H1 (cell line): ENCODE measurements around the gene PLEKHA5. TPM values are rescaled to one million over a fixed set of nuclear protein-coding genes. Genes with fewer than 3 reads are reported as not detected.

Experiments used
- CTCF ChIA-PET: fragments of 300-600 bp; sonication (Branson Sonifier 250); formaldehyde crosslinking; loops from one replicate; lab custom pipeline; 2021; ENCODE audit not compliant: partially characterized antibody; lab: Charles Lee
- POLR2A ChIA-PET: fragments of 300-600 bp; sonication (Branson Sonifier 250); formaldehyde crosslinking; loops from one replicate; lab custom pipeline; 2021; ENCODE audit warnings: inconsistent platforms; ENCODE audit not compliant: partially characterized antibody; lab: Charles Lee
- DNase-seq, 2 experiments: peaks; one replicate each; pipeline versions ENCODE4 v3.0.0 to v3.0.0-alpha.2; 2010 to 2022; ENCODE audit warnings: low spot score in 2 of 2, low read depth in 1 of 2, mixed read lengths in 1 of 2
- FAIRE-seq: peaks from 2 replicates; lab custom pipeline; 2011; peaks lifted over from hg19 to GRCh38; lab: Jason Lieb, UNC
- H2AFZ ChIP-seq: 2 replicates; pipeline ENCODE4 v1.8.1; 2012; ENCODE audit warnings: low read length, inconsistent platforms
- H2AK5ac ChIP-seq: 2 replicates; pipeline ENCODE4 v1.6.1; 2013; ENCODE audit warnings: low read depth, low read length
- H2BK120ac ChIP-seq: replicated peaks from 2 replicates; pipeline ENCODE3; 2013; ENCODE audit warnings: low read depth, low read length, inconsistent platforms
- H2BK12ac ChIP-seq: 2 replicates; pipeline ENCODE4 v1.6.1; 2013; ENCODE audit warnings: low read depth, low read length
- H2BK15ac ChIP-seq: 2 replicates; pipeline ENCODE4 v1.6.1; 2013; ENCODE audit warnings: low read length
- H2BK20ac ChIP-seq: 2 replicates; pipeline ENCODE4 v1.6.1; 2013; ENCODE audit warnings: low read length
- H2BK5ac ChIP-seq: 2 replicates; pipeline ENCODE4 v1.6.1; 2013; ENCODE audit warnings: low read depth, low read length
- H3K14ac ChIP-seq: 2 replicates; pipeline ENCODE4 v1.6.1; 2013; ENCODE audit warnings: inconsistent platforms; ENCODE audit not compliant: insufficient read length
- H3K18ac ChIP-seq: 2 replicates; pipeline ENCODE4 v1.6.1; 2013; ENCODE audit warnings: low read length; ENCODE audit errors: extremely low read depth
- H3K23ac ChIP-seq: 2 replicates; pipeline ENCODE4 v1.6.1; 2013; ENCODE audit warnings: inconsistent platforms; ENCODE audit not compliant: insufficient read length
- H3K23me2 ChIP-seq: 2 replicates; pipeline ENCODE4 v1.6.1; 2013; ENCODE audit warnings: low read depth, low read length
- H3K27ac ChIP-seq: 2 replicates; pipeline ENCODE4 v1.6.1; 2011; ENCODE audit warnings: low read depth, low read length, inconsistent platforms
- H3K27me3 ChIP-seq, 4 experiments: replicated peaks in 1 of 4; 1 replicate in 1 of 4; 2 replicates in 3 of 4; pipeline versions ENCODE4 v1.6.1 to v1.8.1; 2011 to 2013; ENCODE audit warnings: low read length in 3 of 4, mild to moderate bottlenecking in 3 of 4, inconsistent platforms in 2 of 4, mixed read lengths in 2 of 4, moderate library complexity in 1 of 4; ENCODE audit not compliant: control insufficient read depth in 3 of 4, insufficient read depth in 3 of 4; ENCODE audit errors: extremely low read depth in 1 of 4
- H3K36me3 ChIP-seq, 4 experiments: 2 replicates each; pipeline versions ENCODE4 v1.6.1 to v1.8.1; 2011 to 2013; ENCODE audit warnings: mild to moderate bottlenecking in 4 of 4, low read length in 3 of 4, moderate library complexity in 2 of 4, control low read depth in 1 of 4, inconsistent platforms in 1 of 4; ENCODE audit not compliant: insufficient read depth in 4 of 4, control insufficient read depth in 2 of 4
- H3K4ac ChIP-seq: replicated peaks from 2 replicates; pipeline ENCODE3; 2013; ENCODE audit warnings: low read length, low read depth, mixed read lengths, inconsistent platforms; ENCODE audit not compliant: insufficient read length
- H3K4me1 ChIP-seq, 4 experiments: replicated peaks in 1 of 4; 1 replicate in 1 of 4; 2 replicates in 3 of 4; pipeline versions ENCODE4 v1.6.1 to v1.8.1; 2011 to 2013; ENCODE audit warnings: low read length in 3 of 4, inconsistent platforms in 2 of 4, mixed read lengths in 1 of 4; ENCODE audit not compliant: insufficient read depth in 4 of 4, control insufficient read depth in 3 of 4
- H3K4me2 ChIP-seq, 2 experiments: 2 replicates each; pipeline versions ENCODE4 v1.6.1 to v1.8.1; 2011 to 2013; ENCODE audit warnings: low read depth in 2 of 2, low read length in 2 of 2, control low read depth in 1 of 2, inconsistent platforms in 1 of 2, mild to moderate bottlenecking in 1 of 2; ENCODE audit not compliant: insufficient read depth in 1 of 2
- H3K4me3 ChIP-seq, 4 experiments: fragments of 200-600, 300-600 bp in 1 of 4; sonication (generic), shearing (Covaris generic), sonication (Bioruptor Twin) in 1 of 4; 2 replicates each; pipeline versions ENCODE4 v1.5.1 to v1.8.1; 2011 to 2016; ENCODE audit warnings: low read length in 4 of 4, low read depth in 3 of 4, control low read depth in 2 of 4, inconsistent platforms in 2 of 4, mild to moderate bottlenecking in 2 of 4, mixed read lengths in 1 of 4, moderate library complexity in 1 of 4; ENCODE audit not compliant: insufficient read depth in 2 of 4; ENCODE audit errors: extremely low read depth in 1 of 4
- H3K56ac ChIP-seq: replicated peaks from 2 replicates; pipeline ENCODE3; 2013; ENCODE audit warnings: low read depth, mild to moderate bottlenecking, mixed read lengths, low read length, inconsistent platforms; ENCODE audit not compliant: insufficient read length
- H3K79me1 ChIP-seq: 2 replicates; pipeline ENCODE4 v1.6.1; 2013; ENCODE audit warnings: low read depth, low read length, control low read depth
- H3K79me2 ChIP-seq, 2 experiments: 2 replicates each; pipeline versions ENCODE4 v1.6.1 to v1.8.1; 2012 to 2013; ENCODE audit warnings: low read length in 2 of 2, mild to moderate bottlenecking in 2 of 2, inconsistent platforms in 1 of 2; ENCODE audit not compliant: insufficient read depth in 2 of 2, control insufficient read depth in 1 of 2
- H3K9ac ChIP-seq, 4 experiments: replicated peaks in 1 of 4; 1 replicate in 1 of 4; 2 replicates in 3 of 4; pipeline versions ENCODE4 v1.6.1 to v1.8.1; 2011 to 2013; ENCODE audit warnings: low read depth in 3 of 4, low read length in 3 of 4, control low read depth in 2 of 4, mild to moderate bottlenecking in 2 of 4, moderate library complexity in 2 of 4, inconsistent platforms in 1 of 4; ENCODE audit errors: extremely low read depth in 1 of 4
- H3K9me3 ChIP-seq, 2 experiments: 2 replicates each; pipeline versions ENCODE4 v1.6.1 to v1.8.1; 2012 to 2013; ENCODE audit warnings: mild to moderate bottlenecking in 2 of 2, moderate library complexity in 2 of 2, control low read depth in 1 of 2, inconsistent platforms in 1 of 2, low read depth in 1 of 2, low read length in 1 of 2, mixed read lengths in 1 of 2; ENCODE audit not compliant: insufficient read depth in 2 of 2
- H4K20me1 ChIP-seq, 2 experiments: replicated peaks in 1 of 2; 2 replicates each; pipeline versions ENCODE3 to v1.8.1; 2011 to 2013; ENCODE audit warnings: inconsistent platforms in 2 of 2, low read length in 2 of 2, mild to moderate bottlenecking in 1 of 2; ENCODE audit not compliant: insufficient read depth in 2 of 2, control insufficient read depth in 1 of 2
- H4K5ac ChIP-seq: 2 replicates; pipeline ENCODE4 v1.6.1; 2013; ENCODE audit warnings: low read length, low read depth, mixed read lengths, inconsistent platforms; ENCODE audit not compliant: insufficient read length
- H4K8ac ChIP-seq: 2 replicates; pipeline ENCODE4 v1.8.0; 2013; ENCODE audit warnings: mild to moderate bottlenecking, moderate library complexity, low read length, inconsistent platforms; ENCODE audit not compliant: insufficient read depth; ENCODE audit errors: extremely low read depth
- H4K91ac ChIP-seq: replicated peaks from 2 replicates; pipeline ENCODE3; 2013; ENCODE audit warnings: low read length, mixed read lengths, inconsistent platforms; ENCODE audit not compliant: insufficient read length
- CTBP2 ChIP-seq: IDR thresholded peaks from 2 replicates; pipeline ENCODE4 v1.7.0; 2011; ENCODE audit warnings: borderline replicate concordance, mild to moderate bottlenecking, moderate library complexity, mixed read lengths, low read length; ENCODE audit not compliant: insufficient read depth, insufficient read length
- HDAC2 ChIP-seq, 2 experiments: fragments of 300-600 bp in 1 of 2; sonication (generic) in 1 of 2; IDR thresholded peaks; 2 replicates each; pipeline ENCODE4 v1.6.1; 2011 to 2012; ENCODE audit warnings: low read depth in 2 of 2, low read length in 2 of 2, mild to moderate bottlenecking in 2 of 2, moderate library complexity in 2 of 2, borderline replicate concordance in 1 of 2, inconsistent platforms in 1 of 2
- JUND ChIP-seq: IDR thresholded peaks from 2 replicates; pipeline ENCODE4 v1.6.1; 2011; ENCODE audit warnings: mild to moderate bottlenecking, improper control_type of control experiment, low read length
- NANOG ChIP-seq: IDR thresholded peaks from 2 replicates; pipeline ENCODE4 v1.6.1; 2011; ENCODE audit warnings: low read length, low read depth, mild to moderate bottlenecking, inconsistent platforms; ENCODE audit not compliant: insufficient read depth, poor library complexity, severe bottlenecking
- TBP ChIP-seq: IDR thresholded peaks from 2 replicates; pipeline ENCODE4 v1.6.1; 2011; ENCODE audit warnings: low read depth, low read length, improper control_type of control experiment
- polyA plus RNA-seq, 7 experiments: library from polyadenylated mRNA; depleted of rRNA in 3 of 7; stranded (reverse) in 5 of 7; unstranded in 2 of 7; fragments of >200 nt in 5 of 7; fragments of 200-250 nt in 2 of 7; gene quantifications; 1 replicate in 5 of 7; 2 replicates in 1 of 7; 4 replicates in 1 of 7; pipeline versions ENCODE4 v1.2.1 to v1.2.3, GENCODE V29; 2011 to 2013; ENCODE audit warnings: missing spikeins in 2 of 7, mixed read lengths in 2 of 7
- total RNA-seq: library from RNA; stranded (reverse); fragmentation: NEBNext Ultra II Directional; extraction: Animal tissue kit (Norgen Biotek cat#: 25700); gene quantifications from 2 replicates; pipeline ENCODE4 v1.2.1, GENCODE V29; 2021

The PLEKHA5 gene
- total and polyA plus RNA-seq, 2 of the 8 experiments (the other 6 are each of a cell fraction or from before 2014, with no cell fraction given): 17.2 to 66.1 TPM

GRCh38 chr12:19127270-19127669 is 2.3 kb upstream of the PLEKHA5 start:
- H4K91ac ChIP-seq: no peak overlapping the region
- CTCF ChIA-PET: no interaction called here
- no peak overlapping the region for H2BK15ac ChIP-seq
- peaks cover 2 to 14% of the 10 kb centered on the region in 2 experiments; a peak in 3 of 4 replicates for H3K9me3 ChIP-seq
- no peak overlapping the region for H3K4me3 ChIP-seq
- no peaks in the 10 kb centered on the region for H3K79me1 ChIP-seq
- H4K20me1 ChIP-seq: peaks cover 0 to 6% of the 10 kb centered on the region in 2 experiments
- no peak overlapping the region for H3K23ac ChIP-seq
- peaks cover 0 to 9% (median 1%) of the 10 kb centered on the region in 4 experiments; a peak in 2 of 8 replicates for H3K36me3 ChIP-seq
- H2AFZ ChIP-seq: no peak overlapping the region
- H4K5ac ChIP-seq: no peak overlapping the region
- H2BK20ac ChIP-seq: no peak overlapping the region
- H3K18ac ChIP-seq: no peak overlapping the region
- H4K8ac ChIP-seq: no peak overlapping the region
- no peak overlapping the region for H2BK120ac ChIP-seq
- POLR2A ChIA-PET: interaction anchor here (0.7 kb wide), 1 partner anchor 10 kb away, joined by 3 read pairs; no protein-coding TSS in a partner anchor
- H3K27me3 ChIP-seq: no peaks in the 10 kb centered on the region
- no peaks in the 10 kb centered on the region; a peak in 2 of 7 replicates for H3K4me1 ChIP-seq
- DNase-seq (no peak), FAIRE-seq (no peak)
- no peak overlapping the region for H3K4ac ChIP-seq
- H3K79me2 ChIP-seq: peaks cover 5 to 18% of the 10 kb centered on the region in 2 experiments
- H2BK12ac ChIP-seq: no peak overlapping the region
- H3K27ac ChIP-seq: no peak overlapping the region
- TF ChIP-seq NANOG (no peak), CTBP2 (no peak), TBP (no peak), HDAC2 (IDR thresholded peaks at IDR 0.05; ENCODE audit: borderline replicate concordance in 1 of 2, low read depth in 2 of 2, low read length in 2 of 2) (no peak), JUND (no peak)
- H3K56ac ChIP-seq: no peak overlapping the region
- H2AK5ac ChIP-seq: no peak overlapping the region
- no peak overlapping the region for H3K9ac ChIP-seq
- H3K4me2 ChIP-seq: no peak overlapping the region
- H2BK5ac ChIP-seq: no peak overlapping the region
- H3K14ac ChIP-seq: no peak overlapping the region
- peaks cover 4% of the 10 kb centered on the region for H3K23me2 ChIP-seq
